B cell (primary cell): Measurements from ENCODE around the gene PLEKHM3. TPM values are rescaled to one million over a fixed set of nuclear protein-coding genes. Genes with fewer than 3 reads are reported as not detected.

Experiments used
- ATAC-seq: fragments of 200-7000 bp; cut with Tn5 transposase; one replicate; pipeline ENCODE4 v1.10.0; 2021; ENCODE audit warnings: low read depth, mild to moderate bottlenecking, moderate number of reproducible peaks, moderate library complexity
- CTCF ChIA-PET: fragments of 350-600 bp; sonication (Branson Sonifier 250); formaldehyde crosslinking; loops from one replicate; lab custom pipeline; 2021; ENCODE audit warnings: antibody characterized with exemption, inconsistent platforms; lab: Charles Lee
- POLR2A ChIA-PET: fragments of 350-600 bp; sonication (Branson Sonifier 250); formaldehyde crosslinking; loops from one replicate; lab custom pipeline; 2021; ENCODE audit warnings: antibody characterized with exemption; lab: Charles Lee
- DNase-seq: peaks from one replicate; pipeline ENCODE4 v3.0.0; 2013
- H2AFZ ChIP-seq: 2 replicates; pipeline ENCODE4 v1.6.1; 2012; ENCODE audit warnings: mild to moderate bottlenecking, low read depth, low read length; ENCODE audit not compliant: insufficient read depth, poor library complexity, severe bottlenecking
- H3K27ac ChIP-seq, 2 donors: 1 replicate in 1 of 2; 2 replicates in 1 of 2; pipeline ENCODE4 v1.5.1; 2012 to 2013; ENCODE audit warnings: low read length in 2 of 2, mild to moderate bottlenecking in 2 of 2, moderate library complexity in 1 of 2
- H3K27me3 ChIP-seq, 4 experiments: fragments of 200-600 bp in 1 of 4; sonication (generic) in 1 of 4; replicated peaks in 1 of 4; 1 replicate in 2 of 4; 2 replicates in 2 of 4; pipeline versions ENCODE4 v1.6.1 to v1.7.0; 2013 to 2016; ENCODE audit warnings: low read length in 3 of 4, mild to moderate bottlenecking in 2 of 4, mixed read lengths in 1 of 4, moderate library complexity in 1 of 4; ENCODE audit not compliant: insufficient read depth in 4 of 4, control insufficient read depth in 3 of 4; ENCODE audit errors: control extremely low read depth in 1 of 4
- H3K36me3 ChIP-seq, 2 experiments: replicated peaks in 1 of 2; 1 replicate in 1 of 2; 2 replicates in 1 of 2; pipeline versions ENCODE4 v1.6.1 to v1.7.1; 2013; ENCODE audit warnings: low read length in 1 of 2; ENCODE audit not compliant: insufficient read depth in 2 of 2, control insufficient read depth in 1 of 2; ENCODE audit errors: control extremely low read depth in 1 of 2, extremely low read depth in 1 of 2
- H3K4me1 ChIP-seq, 2 donors: fragments of 200-600 bp in 1 of 2; sonication (generic) in 1 of 2; 1 replicate in 1 of 2; 2 replicates in 1 of 2; pipeline versions ENCODE4 v1.5.1 to v1.6.1; 2013 to 2017; ENCODE audit warnings: low read length in 2 of 2; ENCODE audit not compliant: control insufficient read depth in 2 of 2, insufficient read depth in 2 of 2
- H3K4me2 ChIP-seq: replicated peaks from 2 replicates; pipeline ENCODE3; 2012; ENCODE audit warnings: mild to moderate bottlenecking, low read depth, low read length; ENCODE audit not compliant: poor library complexity, severe bottlenecking
- H3K4me3 ChIP-seq, 5 experiments: fragments of 200-600 bp in 1 of 5; sonication (generic) in 1 of 5; 1 replicate in 3 of 5; 2 replicates in 2 of 5; pipeline versions ENCODE4 v1.5.1 to v1.7.0; 2011 to 2016; ENCODE audit warnings: low read length in 4 of 5, mild to moderate bottlenecking in 4 of 5, low read depth in 2 of 5, control low read depth in 1 of 5, moderate library complexity in 1 of 5; ENCODE audit not compliant: insufficient read depth in 1 of 5; ENCODE audit errors: control extremely low read depth in 1 of 5, extremely low read depth in 1 of 5
- H3K79me2 ChIP-seq: fragments of 200-600 bp; sonication (generic); one replicate; pipeline ENCODE4 v1.6.0; 2016; ENCODE audit warnings: low read length; ENCODE audit not compliant: control insufficient read depth, insufficient read depth
- H3K9ac ChIP-seq: fragments of 200-600 bp; sonication (generic); 2 replicates; pipeline ENCODE4 v1.6.1; 2017; ENCODE audit warnings: mild to moderate bottlenecking, low read length, moderate library complexity
- H3K9me3 ChIP-seq, 3 donors: one replicate each; pipeline versions ENCODE4 v1.6.1 to v1.7.1; 2013; ENCODE audit warnings: low read length in 2 of 3; ENCODE audit not compliant: control insufficient read depth in 2 of 3, insufficient read depth in 1 of 3; ENCODE audit errors: control extremely low read depth in 1 of 3
- H4K20me1 ChIP-seq: 2 replicates; pipeline ENCODE4 v1.6.0; 2012; ENCODE audit warnings: mild to moderate bottlenecking, low read length; ENCODE audit not compliant: insufficient read depth, control insufficient read depth, poor library complexity, severe bottlenecking
- H3K27ac Mint-ChIP-seq: one replicate; pipeline ENCODE4 v1.8.0; 2021; ENCODE audit warnings: mixed read lengths
- H3K27me3 Mint-ChIP-seq: one replicate; pipeline ENCODE4 v1.8.0; 2021; ENCODE audit warnings: mixed read lengths
- H3K4me1 Mint-ChIP-seq: one replicate; pipeline ENCODE4 v1.8.0; 2021; ENCODE audit warnings: mixed read lengths
- H3K4me3 Mint-ChIP-seq: one replicate; pipeline ENCODE4 v1.8.0; 2021; ENCODE audit warnings: mixed read lengths
- H3K9me3 Mint-ChIP-seq: one replicate; pipeline ENCODE4 v1.8.0; 2022; ENCODE audit warnings: mixed read lengths; ENCODE audit not compliant: insufficient read depth
- CTCF ChIP-seq: fragments of 200-600 bp; IDR thresholded peaks from one replicate; pipeline ENCODE4 v1.8.0; 2022; ENCODE audit warnings: antibody characterized with exemption, mild to moderate bottlenecking
- EZH2 ChIP-seq: IDR thresholded peaks from 2 replicates; pipeline ENCODE4 v1.6.1; 2012; ENCODE audit warnings: borderline replicate concordance, low read depth, mild to moderate bottlenecking, moderate library complexity, low read length; ENCODE audit not compliant: insufficient read depth, poor library complexity, severe bottlenecking
- WGBS: methylation state at CpG from one replicate; pipeline ENCODE4 v1.1.5; 2013; ENCODE audit warnings: missing lambda C conversion rate; ENCODE audit not compliant: insufficient coverage; 5-methylcytosine and 5-hydroxymethylcytosine counted together
- intact Hi-C: fragments of 100-400 bp; cut with micrococcal nuclease; formaldehyde crosslinking; loops from one replicate; pipeline ENCODE4 v1.10.0; 2022
- polyA plus RNA-seq: library from polyadenylated mRNA; depleted of rRNA; stranded (reverse); fragments of >200 nt; gene quantifications from 2 replicates; pipeline ENCODE4 v1.2.3, GENCODE V29; 2012
- total RNA-seq, 2 donors: library from RNA; stranded (reverse); fragments of 120-200 nt in 1 of 2; gene quantifications; 1 replicate in 1 of 2; 2 replicates in 1 of 2; pipeline versions ENCODE4 v1.2.3 to v1.2.4, GENCODE V29; 2013 to 2022

Gene PLEKHM3
- total and polyA plus RNA-seq, 2 donors (not counting 1 experiment from before 2014, with no cell fraction given) = 4.0 to 17.7 TPM

GRCh38 chr2:207810200-207810788 lies 215.0 kb downstream of the PLEKHM3 start:
- H3K9me3 ChIP-seq = peaks cover 0 to 3% (median 0%) of the 10 kb centered on the region in 3 donors
- Mint-ChIP-seq H3K9me3 (no peaks in the 10 kb centered on the region), H3K27me3 (peaks cover 10% of the 10 kb centered on the region), H3K27ac (no peak overlapping the region), H3K4me1 (no peaks in the 10 kb centered on the region), H3K4me3 (no peak overlapping the region)
- peaks cover 0 to 4% of the 10 kb centered on the region in 2 donors for H3K4me1 ChIP-seq
- POLR2A ChIA-PET = no interaction called here
- no peaks in the 10 kb centered on the region for H3K36me3 ChIP-seq
- WGBS = 87% methylated on average over 4 of the region's 4 CpGs
- no peaks in the 10 kb centered on the region for H3K27me3 ChIP-seq
- H2AFZ ChIP-seq = no peak overlapping the region
- H3K4me2 ChIP-seq = no peak overlapping the region
- DNase-seq (no peak), ATAC-seq (no peak)
- TF ChIP-seq CTCF (no peak), EZH2 (no peak)
- no peaks in the 10 kb centered on the region for H4K20me1 ChIP-seq
- no peak overlapping the region for H3K4me3 ChIP-seq
- no peak overlapping the region for H3K9ac ChIP-seq
- intact Hi-C loops = no loop called here
- H3K79me2 ChIP-seq = no peaks in the 10 kb centered on the region
- CTCF ChIA-PET = no interaction called here
- no peak overlapping the region for H3K27ac ChIP-seq

DNA sequence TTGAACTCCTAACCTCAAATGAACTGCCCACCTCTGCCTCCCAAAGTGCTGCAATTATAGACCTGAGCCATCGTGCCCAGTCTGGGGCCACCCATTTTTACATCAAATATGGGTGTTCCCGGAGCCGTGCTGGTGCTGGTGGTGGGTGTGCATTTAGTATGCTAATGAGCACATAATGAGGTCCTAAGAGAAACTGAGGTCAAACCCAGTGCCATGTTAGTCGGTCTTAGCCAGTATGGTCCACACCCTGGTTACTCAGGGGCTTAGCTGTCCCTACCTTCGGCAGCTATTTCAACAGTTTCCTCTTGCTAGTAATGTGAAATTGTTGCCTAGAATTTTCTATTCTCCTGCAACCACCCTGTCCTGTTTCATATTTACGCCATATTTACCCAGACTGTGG lies 217.2 kb downstream of the PLEKHM3 start:
- Histone ChIP-seq H2AFZ (no peak overlapping the region), H3K27me3 (no peaks in the 10 kb centered on the region), H3K9me3 (peaks cover 0 to 3% (median 0%) of the 10 kb centered on the region in 3 donors), H3K9ac (no peak overlapping the region), H4K20me1 (no peaks in the 10 kb centered on the region), H3K4me2 (no peak overlapping the region), H3K79me2 (no peaks in the 10 kb centered on the region), H3K4me1 (peaks cover 0 to 4% of the 10 kb centered on the region in 2 donors), H3K36me3 (no peaks in the 10 kb centered on the region), H3K4me3 (no peak overlapping the region), H3K27ac (no peak overlapping the region)
- intact Hi-C loops = no loop called here
- no peaks in the 10 kb centered on the region for H3K4me1 Mint-ChIP-seq
- 100% methylated on average over 2 of the region's 6 CpGs for WGBS
- POLR2A ChIA-PET = no interaction called here
- no peak overlapping the region for H3K27ac Mint-ChIP-seq
- ATAC-seq = no peak
- peaks cover 10% of the 10 kb centered on the region for H3K27me3 Mint-ChIP-seq
- no peak for DNase-seq
- H3K4me3 Mint-ChIP-seq = no peak overlapping the region
- TF ChIP-seq CTCF (no peak), EZH2 (no peak)
- no peaks in the 10 kb centered on the region for H3K9me3 Mint-ChIP-seq
- CTCF ChIA-PET = no interaction called here
